ENCODE measurements around the gene PYGM. TPM values are rescaled to one million over a fixed set of nuclear protein-coding genes. Genes with fewer than 3 reads are reported as not detected.

PYGM gene
- total and polyA plus RNA-seq, 2 donors (not counting 3 experiments of a cell fraction or from before 2014, with no cell fraction given), result 0.10 to 0.62 TPM

DNA sequence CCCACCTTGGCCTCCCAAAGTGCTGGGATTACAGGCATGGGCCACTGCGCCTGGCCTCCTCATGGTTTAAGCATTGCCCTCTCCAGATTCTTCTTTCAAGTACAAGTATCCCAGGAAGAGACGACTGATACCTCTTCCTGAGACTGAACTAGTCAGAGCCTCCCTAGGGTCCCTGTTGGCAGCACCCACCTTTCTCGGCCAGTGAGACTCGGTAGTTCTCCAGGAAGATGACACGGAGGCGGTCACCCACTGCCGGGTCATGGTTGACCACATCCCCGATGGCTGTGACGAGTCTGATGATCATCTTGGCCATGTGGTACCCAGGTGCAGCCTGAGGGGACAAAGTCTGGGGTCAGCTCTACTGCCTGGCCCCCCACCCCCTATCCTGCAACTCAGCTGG is 8.6 kb downstream of the PYGM start:
- Histone ChIP-seq H3K9me1 (replicated peaks; ENCODE audit: control insufficient read depth, extremely low read depth, insufficient read depth, low read length) (no peaks in the 10 kb centered on the region), H4K20me1 (replicated peaks; ENCODE audit: control insufficient read depth, extremely low read depth, insufficient read depth, low read length) (no peaks in the 10 kb centered on the region), H3K9me3 (replicated peaks; ENCODE audit: control insufficient read depth, insufficient read depth, low read length) (no peaks in the 10 kb centered on the region), H3K27ac (ENCODE audit: insufficient read depth, low read depth, low read length) (no peak overlapping the region), H3K36me3 (ENCODE audit: control insufficient read depth in 2 of 2, extremely low read depth in 1 of 2, insufficient read depth in 2 of 2, low read length in 2 of 2) (no peaks in the 10 kb centered on the region), H3K4me2 (ENCODE audit: insufficient read depth, low read length) (no peak overlapping the region), H3K4me1 (ENCODE audit: control insufficient read depth, extremely low read depth, insufficient read depth, low read length) (no peaks in the 10 kb centered on the region), H3K4me3 (replicated peaks in 1 of 3; ENCODE audit: insufficient read depth in 1 of 3, low read depth in 1 of 3, low read length in 3 of 3) (no peak overlapping the region), H2AFZ (ENCODE audit: low read depth, low read length) (no peak overlapping the region), H3K27me3 (ENCODE audit: control insufficient read depth in 2 of 2, insufficient read depth in 2 of 2, low read length in 2 of 2) (no peaks in the 10 kb centered on the region), H3K79me2 (ENCODE audit: control insufficient read depth, insufficient read depth, low read length) (no peaks in the 10 kb centered on the region), H3K9ac (replicated peaks; ENCODE audit: extremely low read depth, insufficient read depth, low read length) (no peak overlapping the region)
- intact Hi-C loops (cut with micrococcal nuclease), result no loop called here
- BruUV-seq (replicated peaks), result no TSS peak
- no peak for FAIRE-seq
- ChIA-PET POLR2A (no interaction called here), CTCF (interaction anchor here (1.4 to 1.6 kb wide), 2 partner anchors 11 to 12 kb away, joined by 4 to 5 read pairs; no protein-coding TSS in a partner anchor)
- no peak for DNase-seq (ENCODE audit: low read depth, low spot score)
- no peak for TF ChIP-seq POLR2A (IDR thresholded peaks at IDR 0.05; ENCODE audit: low read depth, low read length)
- dilution Hi-C loops (cut with MboI; ENCODE audit: extremely low pct_ligation_motif_present, low sequenced_read_pairs), result no loop called here

DNA sequence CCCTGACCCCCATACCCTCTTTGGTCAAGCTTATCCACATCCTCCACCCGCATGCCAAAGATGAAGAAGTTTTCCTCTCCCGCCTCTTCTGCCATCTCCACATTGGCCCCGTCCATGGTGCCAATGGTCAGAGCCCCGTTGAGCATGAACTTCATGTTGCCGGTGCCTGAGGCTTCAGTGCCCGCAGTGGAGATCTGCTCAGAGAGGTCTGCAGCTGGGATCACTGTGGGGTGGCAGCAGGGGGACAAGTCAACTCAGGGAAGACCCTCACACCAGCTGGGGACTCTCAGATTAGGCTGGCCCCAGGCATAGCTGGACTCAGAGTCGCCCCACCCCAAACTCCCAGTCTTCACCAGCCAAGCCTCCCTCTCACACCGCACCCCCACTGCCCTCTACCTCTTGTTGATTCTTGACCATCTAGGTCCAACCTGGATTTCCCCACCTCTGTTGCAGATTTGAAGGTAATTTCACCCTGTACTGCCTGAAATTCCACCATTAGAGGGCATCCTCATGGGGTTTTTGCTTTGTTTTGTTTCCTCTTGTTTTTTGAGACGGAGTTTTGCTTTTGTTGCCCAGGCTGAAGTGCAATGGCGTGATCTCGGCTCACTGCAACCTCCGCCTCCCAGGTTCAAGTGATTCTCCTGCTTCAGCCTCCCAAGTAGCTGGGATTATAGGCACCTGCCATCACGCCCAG is 9.3 kb downstream of the PYGM start:
- Histone ChIP-seq H2AFZ (ENCODE audit: low read depth, low read length) (no peak overlapping the region), H3K27me3 (ENCODE audit: control insufficient read depth in 2 of 2, insufficient read depth in 2 of 2, low read length in 2 of 2) (no peaks in the 10 kb centered on the region), H3K4me1 (ENCODE audit: control insufficient read depth, extremely low read depth, insufficient read depth, low read length) (peaks cover 3% of the 10 kb centered on the region), H3K4me2 (ENCODE audit: insufficient read depth, low read length) (no peak overlapping the region), H3K27ac (ENCODE audit: insufficient read depth, low read depth, low read length) (no peak overlapping the region), H3K9me3 (replicated peaks; ENCODE audit: control insufficient read depth, insufficient read depth, low read length) (no peaks in the 10 kb centered on the region), H3K4me3 (replicated peaks in 1 of 3; ENCODE audit: insufficient read depth in 1 of 3, low read depth in 1 of 3, low read length in 3 of 3) (no peak overlapping the region), H3K36me3 (ENCODE audit: control insufficient read depth in 2 of 2, extremely low read depth in 1 of 2, insufficient read depth in 2 of 2, low read length in 2 of 2) (no peaks in the 10 kb centered on the region), H3K9me1 (replicated peaks; ENCODE audit: control insufficient read depth, extremely low read depth, insufficient read depth, low read length) (no peaks in the 10 kb centered on the region), H4K20me1 (replicated peaks; ENCODE audit: control insufficient read depth, extremely low read depth, insufficient read depth, low read length) (no peaks in the 10 kb centered on the region), H3K79me2 (ENCODE audit: control insufficient read depth, insufficient read depth, low read length) (no peaks in the 10 kb centered on the region), H3K9ac (replicated peaks; ENCODE audit: extremely low read depth, insufficient read depth, low read length) (no peak overlapping the region)
- ChIA-PET CTCF (no interaction called here), POLR2A (no interaction called here)
- dilution Hi-C loops (cut with MboI; ENCODE audit: extremely low pct_ligation_motif_present, low sequenced_read_pairs), result no loop called here
- BruUV-seq (replicated peaks), result no TSS peak
- no peak for DNase-seq (ENCODE audit: low read depth, low spot score)
- FAIRE-seq, result no peak
- TF ChIP-seq FOS (IDR thresholded peaks at IDR 0.05; ENCODE audit: borderline replicate concordance, insufficient read depth, low read length), result no peak
- no peak for TF ChIP-seq POLR2AphosphoS5 (IDR thresholded peaks at IDR 0.05; ENCODE audit: insufficient read depth, low read depth, low read length)
- TF ChIP-seq, protein P1, sequence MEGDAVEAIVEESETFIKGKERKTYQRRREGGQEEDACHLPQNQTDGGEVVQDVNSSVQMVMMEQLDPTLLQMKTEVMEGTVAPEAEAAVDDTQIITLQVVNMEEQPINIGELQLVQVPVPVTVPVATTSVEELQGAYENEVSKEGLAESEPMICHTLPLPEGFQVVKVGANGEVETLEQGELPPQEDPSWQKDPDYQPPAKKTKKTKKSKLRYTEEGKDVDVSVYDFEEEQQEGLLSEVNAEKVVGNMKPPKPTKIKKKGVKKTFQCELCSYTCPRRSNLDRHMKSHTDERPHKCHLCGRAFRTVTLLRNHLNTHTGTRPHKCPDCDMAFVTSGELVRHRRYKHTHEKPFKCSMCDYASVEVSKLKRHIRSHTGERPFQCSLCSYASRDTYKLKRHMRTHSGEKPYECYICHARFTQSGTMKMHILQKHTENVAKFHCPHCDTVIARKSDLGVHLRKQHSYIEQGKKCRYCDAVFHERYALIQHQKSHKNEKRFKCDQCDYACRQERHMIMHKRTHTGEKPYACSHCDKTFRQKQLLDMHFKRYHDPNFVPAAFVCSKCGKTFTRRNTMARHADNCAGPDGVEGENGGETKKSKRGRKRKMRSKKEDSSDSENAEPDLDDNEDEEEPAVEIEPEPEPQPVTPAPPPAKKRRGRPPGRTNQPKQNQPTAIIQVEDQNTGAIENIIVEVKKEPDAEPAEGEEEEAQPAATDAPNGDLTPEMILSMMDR (IDR thresholded peaks at IDR 0.05; ENCODE audit: extremely low read depth in 1 of 2, insufficient read depth in 1 of 2, low read depth in 1 of 2, low read length in 2 of 2), result no peak
- TF ChIP-seq EZH2 (IDR thresholded peaks at IDR 0.05; ENCODE audit: borderline replicate concordance, low read depth, low read length, severe bottlenecking), result no peak
- TF ChIP-seq, protein P2, sequence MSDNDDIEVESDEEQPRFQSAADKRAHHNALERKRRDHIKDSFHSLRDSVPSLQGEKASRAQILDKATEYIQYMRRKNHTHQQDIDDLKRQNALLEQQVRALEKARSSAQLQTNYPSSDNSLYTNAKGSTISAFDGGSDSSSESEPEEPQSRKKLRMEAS (IDR thresholded peaks at IDR 0.05; ENCODE audit: insufficient read depth, insufficient read length), result no peak
- no peak for TF ChIP-seq JUN (IDR thresholded peaks at IDR 0.05; ENCODE audit: borderline replicate concordance, insufficient read depth, insufficient read length, low read depth)
- no peak for TF ChIP-seq GATA2 (IDR thresholded peaks at IDR 0.05; ENCODE audit: insufficient read depth, insufficient read length, low read depth, low read length)
- TF ChIP-seq MYC (IDR thresholded peaks at IDR 0.05; ENCODE audit: low read depth, low read length), result no peak
- intact Hi-C loops (cut with micrococcal nuclease), result no loop called here

All from endothelial cell of umbilical vein (primary cell).